Smooth muscle cell (in vitro differentiated cells): ENCODE data around the gene FBXW10. TPM values are rescaled to one million over a fixed set of nuclear protein-coding genes. Genes with fewer than 3 reads are reported as not detected.
"Not testable (repeated sequence)": the region's sequence is repeated elsewhere in the genome, so short reads cannot be mapped to it uniquely, and the experiment has no call there.

Experiments
- DNase-seq: peaks from one replicate; lab custom pipeline; 2025; ENCODE audit not compliant: unreplicated experiment; lab: John Stamatoyannopoulos, UW
- H2AFZ ChIP-seq: fragments of 200-600 bp; sonication (generic); 2 replicates; pipeline ENCODE4 v1.6.0; 2016; ENCODE audit warnings: antibody characterized with exemption, low read depth, mild to moderate bottlenecking
- H3F3A ChIP-seq: fragments of 200-600 bp; sonication (generic); 2 replicates; pipeline ENCODE4 v1.6.0; 2017; ENCODE audit warnings: antibody characterized with exemption, low read depth
- H3K27ac ChIP-seq: fragments of 200-600 bp; sonication (generic); 2 replicates; pipeline ENCODE4 v1.5.1; 2016; ENCODE audit warnings: low read depth, mild to moderate bottlenecking
- H3K27me3 ChIP-seq: fragments of 200-600 bp; sonication (generic); 2 replicates; pipeline ENCODE4 v1.6.1; 2016; ENCODE audit warnings: low read depth, mild to moderate bottlenecking
- H3K36me3 ChIP-seq: fragments of 200-600 bp; sonication (generic); 2 replicates; pipeline ENCODE4 v1.5.1; 2016; ENCODE audit warnings: low read depth
- H3K4me1 ChIP-seq: fragments of 200-600 bp; sonication (generic); 2 replicates; pipeline ENCODE4 v1.5.1; 2016; ENCODE audit warnings: low read depth
- H3K4me2 ChIP-seq: fragments of 200-600 bp; sonication (generic); 2 replicates; pipeline ENCODE4 v1.6.0; 2016; ENCODE audit warnings: mild to moderate bottlenecking
- H3K4me3 ChIP-seq: fragments of 200-600 bp; sonication (generic); 2 replicates; pipeline ENCODE4 v1.5.1; 2016; ENCODE audit warnings: mild to moderate bottlenecking
- H3K79me2 ChIP-seq: fragments of 200-600 bp; sonication (generic); 2 replicates; pipeline ENCODE4 v1.6.0; 2016; ENCODE audit warnings: low read depth, mild to moderate bottlenecking
- H3K9ac ChIP-seq: fragments of 200-600 bp; sonication (generic); 2 replicates; pipeline ENCODE4 v1.6.0; 2016; ENCODE audit warnings: low read depth
- H3K9me3 ChIP-seq: fragments of 200-600 bp; sonication (generic); replicated peaks from 2 replicates; pipeline ENCODE4 v1.5.1; 2016; ENCODE audit warnings: low read depth
- H4K20me1 ChIP-seq: fragments of 200-600 bp; sonication (generic); 2 replicates; pipeline ENCODE4 v1.6.0; 2016; ENCODE audit warnings: low read depth
- CTCF ChIP-seq: fragments of 200-600 bp; sonication (generic); IDR thresholded peaks from 2 replicates; pipeline ENCODE4 v1.5.1; 2017; ENCODE audit warnings: borderline replicate concordance, mild to moderate bottlenecking, antibody characterized with exemption; ENCODE audit not compliant: insufficient read depth, poor library complexity, severe bottlenecking
- WGBS: methylation state at CpG from one replicate; pipeline ENCODE4 v1.1.7; 2016; ENCODE audit warnings: low lambda C conversion rate; 5-methylcytosine and 5-hydroxymethylcytosine counted together
- polyA plus RNA-seq: library from polyadenylated mRNA; unstranded; fragments of >200 nt; fragmentation: Nextera tagmentation; extraction: Ambion mirVana; gene quantifications from 2 replicates; pipeline ENCODE4 v1.2.1, GENCODE V29; 2016
- total RNA-seq: library from RNA; depleted of rRNA; stranded (reverse); fragments of >200 nt; gene quantifications from 2 replicates; pipeline ENCODE4 v1.2.3, GENCODE V29; 2014

Gene FBXW10
- total and polyA plus RNA-seq, 2 experiments from 2014 or later: 0.04 TPM; not detected in 1

DNA sequence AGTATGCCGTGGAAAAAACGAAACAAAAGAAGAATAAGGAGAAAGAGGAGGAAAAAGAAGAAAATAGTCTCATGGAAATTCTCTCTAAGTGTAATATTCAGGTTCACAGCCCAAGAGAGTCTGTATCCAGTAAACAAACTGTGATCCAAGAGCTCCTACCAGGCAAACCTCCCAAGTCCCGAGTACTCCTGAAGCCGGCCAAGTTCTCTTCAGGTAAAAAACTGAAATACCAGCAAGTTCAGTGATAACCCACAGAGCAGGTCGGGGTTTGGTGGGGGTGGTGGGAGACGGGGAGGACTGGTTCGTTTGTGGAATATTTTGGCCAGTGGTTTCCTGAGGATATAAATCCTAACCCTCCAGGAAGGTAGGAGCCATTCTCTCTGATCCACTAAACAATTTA lies 28.6 kb downstream of the FBXW10 start:
- Histone ChIP-seq H3K4me2 (no peak overlapping the region), H3K36me3 (no peaks in the 10 kb centered on the region), H2AFZ (no peak overlapping the region), H3K9ac (no peak overlapping the region), H3K4me1 (no peaks in the 10 kb centered on the region), H4K20me1 (no peaks in the 10 kb centered on the region), H3K79me2 (no peaks in the 10 kb centered on the region), H3K9me3 (no peaks in the 10 kb centered on the region), H3K27me3 (no peaks in the 10 kb centered on the region), H3F3A (no peaks in the 10 kb centered on the region), H3K27ac (no peak overlapping the region), H3K4me3 (no peak overlapping the region)
- no peak for DNase-seq
- 88% methylated on average over 7 of the region's 7 CpGs for WGBS
- no peak for TF ChIP-seq CTCF

GRCh38 chr17:18780991-18781718 lies 37.3 kb downstream of the FBXW10 start, which contains the start of gene TVP23B:
TSS of gene TVP23B (plus strand) at chr17:18781183. CDS start at chr17:18781294, 111 bp downstream.
- H3K36me3 ChIP-seq, H3K27me3 ChIP-seq, H3K4me1 ChIP-seq, H3F3A ChIP-seq, H3K9me3 ChIP-seq: not testable (repeated sequence)
- Histone ChIP-seq H2AFZ (peak within 1 kb of the TSS; percentile 75), H3K9ac (peak within 1 kb of the TSS; percentile 84), H3K4me2 (peak within 1 kb of the TSS; percentile 84), H3K79me2 (peaks cover 32% of the 10 kb centered on the region), H3K4me3 (peak within 1 kb of the TSS; percentile 63), H3K27ac (peak within 1 kb of the TSS; percentile 67), H4K20me1 (peaks cover 16% of the 10 kb centered on the region)
- WGBS: under 1% methylated on average over 38 of the region's 56 CpGs
- peak; percentile 76 for DNase-seq

GRCh38 chr17:18781805-18782204 lies 38.0 kb downstream of the FBXW10 start:
- DNase-seq, H3K4me1 ChIP-seq, H3F3A ChIP-seq, H3K27me3 ChIP-seq, H2AFZ ChIP-seq, H3K36me3 ChIP-seq, H3K9me3 ChIP-seq: not testable (repeated sequence)
- Histone ChIP-seq H3K79me2 (peaks cover 32% of the 10 kb centered on the region), H3K27ac (peak overlapping the region; percentile 67), H3K4me3 (peak overlapping the region; percentile 63), H3K4me2 (peak overlapping the region; percentile 84), H3K9ac (peak overlapping the region; percentile 84), H4K20me1 (peaks cover 16% of the 10 kb centered on the region)
- WGBS: 18% methylated on average over 3 of the region's 5 CpGs

DNA sequence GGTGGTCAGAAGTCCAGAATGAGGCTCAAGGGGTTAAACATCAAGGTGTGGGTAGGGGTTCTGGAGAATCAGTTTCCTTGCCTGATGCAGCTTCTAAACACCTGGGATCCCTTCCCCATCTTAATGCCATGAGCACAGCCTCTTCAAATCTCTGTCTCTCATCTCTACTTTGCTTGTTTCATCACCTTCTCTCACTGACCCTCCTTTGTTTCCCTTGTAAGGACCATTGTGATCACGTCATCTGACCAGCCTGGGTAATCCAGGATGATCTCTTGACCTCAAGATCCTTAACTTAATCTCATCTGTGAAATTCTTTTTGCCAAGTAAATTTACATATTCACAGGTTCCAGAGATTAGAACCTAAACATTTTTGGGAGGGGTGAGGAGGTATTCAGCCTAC lies 42.1 kb downstream of the FBXW10 start:
- not testable (repeated sequence) for DNase-seq
- H3K79me2 ChIP-seq: peaks cover 32% of the 10 kb centered on the region

GRCh38 chr17:18786890-18787289 lies 43.0 kb downstream of the FBXW10 start:
- not testable (repeated sequence) for DNase-seq
- H3K79me2 ChIP-seq: peaks cover 31% of the 10 kb centered on the region
- WGBS: 93% methylated on average over 4 of the region's 5 CpGs

More for the DNA sequence above, 42.1 kb downstream of the FBXW10 start:
- not testable (repeated sequence) for H3K4me1 ChIP-seq, H2AFZ ChIP-seq, H3K4me3 ChIP-seq, H3K27me3 ChIP-seq, H3F3A ChIP-seq, H3K27ac ChIP-seq, H3K9me3 ChIP-seq, H3K4me2 ChIP-seq, H3K9ac ChIP-seq, H3K36me3 ChIP-seq
- WGBS: 73% methylated on average over 1 of the region's 1 CpG
- H4K20me1 ChIP-seq: peaks cover 39% of the 10 kb centered on the region

GRCh38 chr17:18791402-18791801 lies 47.5 kb downstream of the FBXW10 start:
- H3K4me2 ChIP-seq, H3K4me3 ChIP-seq, H3K9me3 ChIP-seq, H3K36me3 ChIP-seq, H3F3A ChIP-seq, H3K9ac ChIP-seq, H3K79me2 ChIP-seq, H3K27me3 ChIP-seq, H2AFZ ChIP-seq, DNase-seq, H3K27ac ChIP-seq, H3K4me1 ChIP-seq: not testable (repeated sequence)
- peaks cover 50% of the 10 kb centered on the region for H4K20me1 ChIP-seq
- 67% methylated on average over 1 of the region's 1 CpG for WGBS

More at GRCh38 chr17:18786890-18787289, 43.0 kb downstream of the FBXW10 start:
- not testable (repeated sequence) for H3K4me2 ChIP-seq, H3F3A ChIP-seq, H3K9me3 ChIP-seq, H3K4me1 ChIP-seq, H3K4me3 ChIP-seq, H3K27ac ChIP-seq, H3K9ac ChIP-seq, H2AFZ ChIP-seq, H3K36me3 ChIP-seq, H3K27me3 ChIP-seq
- H4K20me1 ChIP-seq: peaks cover 41% of the 10 kb centered on the region

GRCh38 chr17:18794841-18795240 lies 51.0 kb downstream of the FBXW10 start:
- H3K4me1 ChIP-seq, H2AFZ ChIP-seq, H3K36me3 ChIP-seq, H3K9ac ChIP-seq, H3K9me3 ChIP-seq, H3K4me2 ChIP-seq, H3K27me3 ChIP-seq, DNase-seq, H3F3A ChIP-seq, H3K79me2 ChIP-seq, H3K4me3 ChIP-seq: not testable (repeated sequence)
- 34% methylated on average over 4 of the region's 4 CpGs for WGBS
- Histone ChIP-seq H4K20me1 (peaks cover 34% of the 10 kb centered on the region), H3K27ac (peak overlapping the region; percentile 45)

GRCh38 chr17:18796887-18797286 lies 53.0 kb downstream of the FBXW10 start:
- H3K79me2 ChIP-seq, H3K4me2 ChIP-seq, H3K9me3 ChIP-seq, H3K27me3 ChIP-seq, H3K9ac ChIP-seq, H3K4me3 ChIP-seq, H3K4me1 ChIP-seq, H3K27ac ChIP-seq, DNase-seq, H3F3A ChIP-seq, H2AFZ ChIP-seq, H3K36me3 ChIP-seq: not testable (repeated sequence)
- H4K20me1 ChIP-seq: peaks cover 30% of the 10 kb centered on the region
